Kidney (tissue), 14 donors: ENCODE data around the gene MYO16. TPM values are rescaled to one million over a fixed set of nuclear protein-coding genes. Genes with fewer than 3 reads are reported as not detected.
"Not testable (repeated sequence)": the region's sequence is repeated elsewhere in the genome, so short reads cannot be mapped to it uniquely, and the experiment has no call there.

Source experiments
- DNase-seq, 5 donors: peaks; one replicate each; pipeline ENCODE4 v3.0.0-alpha.2; 2013 to 2020
- FAIRE-seq: peaks from 2 replicates; lab custom pipeline; 2012; peaks lifted over from hg19 to GRCh38; lab: Jason Lieb, UNC
- H3K27ac ChIP-seq, 2 donors: one replicate each; pipeline ENCODE4 v1.7.0; 2013; ENCODE audit warnings: low read depth in 2 of 2, low read length in 2 of 2, inconsistent platforms in 1 of 2
- H3K27me3 ChIP-seq: one replicate; pipeline ENCODE4 v1.7.1; 2013; ENCODE audit warnings: low read length, inconsistent platforms; ENCODE audit not compliant: control insufficient read depth, insufficient read depth
- H3K36me3 ChIP-seq, 3 donors: one replicate each; pipeline versions ENCODE4 v1.7.0 to v1.7.1; 2013; ENCODE audit warnings: low read length in 3 of 3, control low read depth in 1 of 3, inconsistent platforms in 1 of 3; ENCODE audit not compliant: insufficient read depth in 3 of 3, control insufficient read depth in 2 of 3
- H3K4me1 ChIP-seq, 3 donors: one replicate each; pipeline versions ENCODE4 v1.7.0 to v1.7.1; 2013; ENCODE audit warnings: low read length in 3 of 3, inconsistent platforms in 1 of 3, low read depth in 1 of 3; ENCODE audit not compliant: control insufficient read depth in 2 of 3, insufficient read depth in 2 of 3
- H3K4me3 ChIP-seq, 3 donors: one replicate each; pipeline versions ENCODE4 v1.7.0 to v1.8.1; 2013; ENCODE audit warnings: low read length in 3 of 3, control low read depth in 1 of 3, inconsistent platforms in 1 of 3
- H3K9ac ChIP-seq, 3 donors: one replicate each; pipeline versions ENCODE4 v1.7.0 to v1.7.1; 2013; ENCODE audit warnings: low read length in 3 of 3, control low read depth in 1 of 3, inconsistent platforms in 1 of 3
- H3K9me3 ChIP-seq, 3 donors: one replicate each; pipeline versions ENCODE4 v1.7.0 to v1.7.1; 2013; ENCODE audit warnings: low read length in 3 of 3, control low read depth in 1 of 3, inconsistent platforms in 1 of 3; ENCODE audit not compliant: control insufficient read depth in 2 of 3, insufficient read depth in 1 of 3
- intact Hi-C: fragments of 100-400 bp; cut with DNase I; formaldehyde crosslinking; loops from one replicate; pipeline ENCODE4 v1.11.1; 2022
- polyA plus RNA-seq: library from polyadenylated mRNA; stranded (reverse); fragments of 350-450 nt; fragmentation: Illumina TruSeq; extraction: RNeasy Lipid Tissue Mini Kit (QIAGEN cat#74804); gene quantifications from one replicate; pipeline ENCODE4 v1.2.3, GENCODE V29; 2014; ENCODE audit warnings: low read depth, low replicate concordance; ENCODE audit not compliant: insufficient read depth
- total RNA-seq: library from RNA; stranded (reverse); fragmentation: NEBNext Ultra II Directional; extraction: Animal tissue kit (Norgen Biotek cat#: 25700); gene quantifications from one replicate; pipeline ENCODE4 v1.2.1, GENCODE V29; 2021
- TF ChIP-seq, protein P1 (sequence below): IDR thresholded peaks from 3 replicates; pipeline ENCODE4 v1.5.1; 2012; ENCODE audit warnings: mild to moderate bottlenecking, moderate library complexity, borderline replicate concordance; ENCODE audit not compliant: insufficient read depth; ENCODE audit errors: extremely low read depth
- donor health status: control.
- donor health status: control.
- donor health status: control.
- donor health status: control.
- donor health status: control.
- donor health status: DM: yes; HTN: yes; CAD: no.
- donor health status: Normal renal cell carcinoma (clear cell type).

Gene MYO16
- total and polyA plus RNA-seq, 2 donors from 2014 or later, result 0.22 to 0.43 TPM

DNA sequence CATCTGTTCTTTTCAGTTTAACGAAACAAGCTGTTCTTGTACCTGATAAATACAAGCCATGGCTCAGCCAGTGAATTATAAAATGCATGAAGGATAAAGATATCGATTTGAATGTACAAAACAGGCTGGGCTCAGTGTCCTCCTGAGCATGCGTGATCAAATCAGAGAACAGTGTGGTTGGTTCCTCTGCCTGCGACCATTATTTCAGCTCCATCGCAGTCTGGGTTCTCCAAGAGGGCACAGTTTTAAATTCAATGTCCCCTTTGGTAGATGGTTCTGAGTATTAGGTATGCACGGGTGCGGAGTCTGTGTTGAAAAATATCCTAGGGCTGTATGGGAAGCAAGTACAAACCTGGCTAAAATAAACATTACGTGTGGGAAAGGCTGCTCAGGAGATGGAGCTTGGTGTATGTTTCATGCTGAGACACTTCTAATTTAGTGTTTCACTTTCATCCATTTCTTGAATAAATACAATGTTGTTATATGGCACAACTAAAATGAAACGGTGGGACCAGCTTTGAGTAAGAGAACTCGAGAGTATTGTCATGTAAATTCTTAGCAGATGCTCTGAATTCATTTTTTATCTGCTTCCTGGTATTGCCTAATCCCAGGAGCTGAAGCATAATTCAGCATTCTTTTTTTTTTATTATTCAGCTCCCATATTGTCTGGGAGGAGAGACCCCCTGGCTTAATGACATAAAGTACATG, 458.7 kb downstream of the MYO16 start:
- intact Hi-C loops, result no loop called here

DNA sequence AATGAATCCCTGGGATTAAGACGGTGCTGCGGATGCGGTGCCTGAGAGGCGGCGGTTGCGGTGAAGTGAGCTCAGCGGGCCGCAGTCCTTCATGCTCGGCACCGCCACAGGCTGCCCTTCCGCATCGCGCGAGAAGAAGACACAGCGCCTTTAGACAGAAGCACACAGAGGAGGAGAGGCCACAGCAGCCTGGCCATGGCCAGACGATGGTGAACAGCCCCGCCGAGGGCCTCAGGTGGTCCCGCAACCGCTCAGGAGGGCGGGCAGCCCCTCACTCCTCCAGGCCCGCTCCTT, 459.2 kb downstream of the MYO16 start:
- TF ChIP-seq, protein P1, sequence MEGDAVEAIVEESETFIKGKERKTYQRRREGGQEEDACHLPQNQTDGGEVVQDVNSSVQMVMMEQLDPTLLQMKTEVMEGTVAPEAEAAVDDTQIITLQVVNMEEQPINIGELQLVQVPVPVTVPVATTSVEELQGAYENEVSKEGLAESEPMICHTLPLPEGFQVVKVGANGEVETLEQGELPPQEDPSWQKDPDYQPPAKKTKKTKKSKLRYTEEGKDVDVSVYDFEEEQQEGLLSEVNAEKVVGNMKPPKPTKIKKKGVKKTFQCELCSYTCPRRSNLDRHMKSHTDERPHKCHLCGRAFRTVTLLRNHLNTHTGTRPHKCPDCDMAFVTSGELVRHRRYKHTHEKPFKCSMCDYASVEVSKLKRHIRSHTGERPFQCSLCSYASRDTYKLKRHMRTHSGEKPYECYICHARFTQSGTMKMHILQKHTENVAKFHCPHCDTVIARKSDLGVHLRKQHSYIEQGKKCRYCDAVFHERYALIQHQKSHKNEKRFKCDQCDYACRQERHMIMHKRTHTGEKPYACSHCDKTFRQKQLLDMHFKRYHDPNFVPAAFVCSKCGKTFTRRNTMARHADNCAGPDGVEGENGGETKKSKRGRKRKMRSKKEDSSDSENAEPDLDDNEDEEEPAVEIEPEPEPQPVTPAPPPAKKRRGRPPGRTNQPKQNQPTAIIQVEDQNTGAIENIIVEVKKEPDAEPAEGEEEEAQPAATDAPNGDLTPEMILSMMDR, result no peak
- FAIRE-seq (no peak), DNase-seq (no peak)

More for the DNA sequence above, 458.7 kb downstream of the MYO16 start:
- no peak overlapping the region for H3K27ac ChIP-seq
- DNase-seq (no peak), FAIRE-seq (no peak)
- TF ChIP-seq, protein P1, result no peak
- no peaks in the 10 kb centered on the region for H3K27me3 ChIP-seq
- H3K4me3 ChIP-seq, result no peak overlapping the region
- no peak overlapping the region for H3K9ac ChIP-seq
- no peaks in the 10 kb centered on the region for H3K9me3 ChIP-seq
- no peaks in the 10 kb centered on the region for H3K36me3 ChIP-seq
- H3K4me1 ChIP-seq, result no peaks in the 10 kb centered on the region

DNA sequence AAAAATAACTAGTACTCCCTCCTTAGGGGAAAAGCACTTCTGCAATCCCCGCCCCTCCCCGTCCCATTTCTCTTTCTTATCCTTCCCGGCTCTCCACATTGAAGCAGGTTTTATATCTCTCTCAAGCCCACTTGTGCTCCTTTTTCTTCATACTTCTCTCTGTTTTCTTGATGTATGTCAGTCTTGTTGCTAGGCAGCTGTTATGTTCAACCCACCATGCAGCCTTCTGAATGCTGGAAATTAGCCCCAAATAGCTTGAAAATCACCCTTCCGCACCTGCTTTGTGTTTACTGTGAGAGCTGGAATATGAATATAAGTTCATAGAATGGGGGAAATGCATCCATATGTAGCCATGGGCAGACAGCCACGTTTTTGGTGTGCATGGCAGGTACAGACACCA, 461.4 kb downstream of the MYO16 start:
- Histone ChIP-seq H3K27ac (no peak overlapping the region), H3K4me1 (no peaks in the 10 kb centered on the region), H3K36me3 (no peaks in the 10 kb centered on the region), H3K4me3 (no peak overlapping the region), H3K27me3 (no peaks in the 10 kb centered on the region), H3K9ac (no peak overlapping the region), H3K9me3 (no peaks in the 10 kb centered on the region)
- DNase-seq, result no peak
- FAIRE-seq, result no peak
- TF ChIP-seq, protein P1, result no peak
- intact Hi-C loops, result no loop called here

More for the DNA sequence above, 459.2 kb downstream of the MYO16 start:
- H3K9ac ChIP-seq, result no peak overlapping the region
- no peaks in the 10 kb centered on the region for H3K9me3 ChIP-seq
- intact Hi-C loops, result no loop called here
- H3K4me3 ChIP-seq, result no peak overlapping the region
- no peaks in the 10 kb centered on the region for H3K36me3 ChIP-seq
- H3K4me1 ChIP-seq, result no peaks in the 10 kb centered on the region
- H3K27me3 ChIP-seq, result no peaks in the 10 kb centered on the region
- H3K27ac ChIP-seq, result no peak overlapping the region

DNA sequence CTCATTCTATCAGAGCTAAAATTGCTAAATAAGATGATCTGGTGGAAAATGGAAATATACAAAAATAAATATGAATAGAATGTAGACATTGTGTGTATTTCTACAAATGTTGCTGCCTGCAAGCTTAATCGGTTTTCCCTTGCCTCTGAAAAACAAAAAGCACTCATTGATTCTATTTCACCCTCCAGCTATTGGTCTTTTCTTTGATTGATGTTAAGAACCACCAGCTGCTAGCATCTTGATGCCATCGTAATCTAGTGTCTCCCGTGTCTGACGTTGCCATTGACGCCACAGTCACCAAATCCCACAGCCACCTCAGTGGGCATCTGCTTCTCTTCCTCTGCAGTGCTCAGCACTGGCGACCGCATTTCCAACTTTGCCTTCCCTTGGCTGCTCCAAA, 461.8 kb downstream of the MYO16 start:
- no peak for FAIRE-seq
- TF ChIP-seq, protein P1, result no peak

DNA sequence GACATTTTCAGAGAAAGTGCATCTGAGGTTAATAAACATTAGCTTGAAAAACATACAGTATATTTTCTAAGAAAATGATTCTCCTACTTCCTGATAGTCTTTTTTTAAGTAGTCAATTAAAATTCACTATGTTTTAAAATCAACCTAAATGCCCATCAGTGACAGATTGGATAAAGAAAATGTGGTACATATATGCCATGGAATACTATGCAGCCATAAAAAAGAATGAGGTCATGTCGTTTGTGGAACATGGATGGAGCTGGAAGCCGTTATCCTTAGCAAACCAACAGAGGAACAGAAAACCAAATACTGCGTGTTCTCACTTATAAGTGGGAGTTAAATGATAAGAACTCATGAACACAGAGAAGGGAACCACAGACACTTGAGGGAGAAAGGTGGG, 462.8 kb downstream of the MYO16 start:
- H3K36me3 ChIP-seq, intact Hi-C loops, H3K27ac ChIP-seq, H3K9me3 ChIP-seq, H3K9ac ChIP-seq, H3K4me3 ChIP-seq, FAIRE-seq, DNase-seq, H3K27me3 ChIP-seq, H3K4me1 ChIP-seq: not testable (repeated sequence)

More for the DNA sequence above, 461.8 kb downstream of the MYO16 start:
- Histone ChIP-seq H3K9ac (no peak overlapping the region), H3K36me3 (no peaks in the 10 kb centered on the region), H3K4me3 (no peak overlapping the region), H3K27me3 (no peaks in the 10 kb centered on the region), H3K27ac (no peak overlapping the region), H3K4me1 (no peaks in the 10 kb centered on the region), H3K9me3 (no peaks in the 10 kb centered on the region)
- intact Hi-C loops, result no loop called here
- no peak for DNase-seq
